Testis (tissue), 3 donors: ENCODE results near the gene GPR183. TPM values are rescaled to one million over a fixed set of nuclear protein-coding genes. Genes with fewer than 3 reads are reported as not detected.

Experiments used
- DNase-seq: peaks from one replicate; pipeline ENCODE4 v3.0.0-alpha.2; 2019
- H3K27ac ChIP-seq, 2 donors: fragments of 200-600 bp; sonication (generic); one replicate each; pipeline ENCODE4 v1.5.1; 2019
- H3K27me3 ChIP-seq: fragments of 200-600 bp; sonication (generic); one replicate; pipeline ENCODE4 v1.5.1; 2019
- H3K36me3 ChIP-seq: fragments of 200-600 bp; sonication (generic); one replicate; pipeline ENCODE4 v1.5.1; 2017; ENCODE audit warnings: low read depth; ENCODE audit errors: missing control alignments
- H3K4me1 ChIP-seq: fragments of 200-600 bp; sonication (generic); one replicate; pipeline ENCODE4 v1.5.1; 2019
- H3K4me3 ChIP-seq, 2 donors: fragments of 200-600 bp; sonication (generic); one replicate each; pipeline ENCODE4 v1.5.1; 2017 to 2019
- H3K9me3 ChIP-seq: fragments of 200-600 bp; sonication (generic); one replicate; pipeline ENCODE4 v1.5.1; 2017
- CTCF ChIP-seq, 3 experiments: fragments of 450-650 bp in 2 of 3; fragments of 200-600 bp in 1 of 3; sonication (generic) in 1 of 3; IDR thresholded peaks; one replicate each; pipeline ENCODE4 v1.5.1; 2016 to 2019; ENCODE audit warnings: antibody characterized with exemption in 3 of 3, mild to moderate bottlenecking in 2 of 3, moderate library complexity in 1 of 3
- POLR2A ChIP-seq: fragments of 450-650 bp; IDR thresholded peaks from one replicate; pipeline ENCODE4 v1.6.1; 2017; ENCODE audit warnings: antibody characterized with exemption, mild to moderate bottlenecking, moderate library complexity
- WGBS, 2 donors: methylation state at CpG; one replicate each; pipeline ENCODE4 v1.1.5; 2018; 5-methylcytosine and 5-hydroxymethylcytosine counted together
- intact Hi-C: fragments of 100-400 bp; cut with DNase I; formaldehyde crosslinking; loops from one replicate; pipeline ENCODE4 v1.15.1; 2023; ENCODE audit warnings: low total_unique reads
- polyA plus RNA-seq: library from polyadenylated mRNA; stranded (reverse); fragments of 350-450 nt; fragmentation: Illumina TruSeq; extraction: RNeasy Lipid Tissue Mini Kit (QIAGEN cat#74804); gene quantifications from one replicate; pipeline ENCODE4 v1.2.3, GENCODE V29; 2014; ENCODE audit warnings: low read depth, low replicate concordance; ENCODE audit not compliant: insufficient read depth
- total RNA-seq, 2 donors: library from RNA; depleted of rRNA; stranded (reverse); fragments of >200 nt; gene quantifications; one replicate each; pipeline ENCODE4 v1.2.3, GENCODE V29; 2016

Gene GPR183
- total and polyA plus RNA-seq, 3 donors from 2014 or later: 0.39 to 6.9 (median 2.3) TPM

GRCh38 chr13:99341969-99342722, 34.9 kb upstream of the GPR183 start:
- Histone ChIP-seq H3K36me3 (no peaks in the 10 kb centered on the region), H3K27ac (no peak overlapping the region), H3K4me3 (no peak overlapping the region), H3K9me3 (no peaks in the 10 kb centered on the region), H3K4me1 (no peaks in the 10 kb centered on the region), H3K27me3 (no peaks in the 10 kb centered on the region)
- intact Hi-C loops: no loop called here
- DNase-seq: no peak
- 87 to 94% methylated on average over 10 to 16 of the region's 16 CpGs for WGBS, 2 donors
- no peak for TF ChIP-seq POLR2A
- TF ChIP-seq CTCF (IDR thresholded peaks at IDR 0.05): no peak

- no peaks in the 10 kb centered on the region for H3K27me3 ChIP-seq
- H3K9me3 ChIP-seq: no peaks in the 10 kb centered on the region
- no peak overlapping the region for H3K27ac ChIP-seq
- DNase-seq: no peak
- TF ChIP-seq CTCF (IDR thresholded peaks at IDR 0.05): no peak
- TF ChIP-seq POLR2A: no peak
- no peaks in the 10 kb centered on the region for H3K36me3 ChIP-seq
- H3K4me1 ChIP-seq: no peaks in the 10 kb centered on the region
- no peak overlapping the region for H3K4me3 ChIP-seq
- intact Hi-C loops: no loop called here
Observed at GRCh38 chr13:99340638-99341037, 33.4 kb upstream of the GPR183 start.

- Histone ChIP-seq H3K4me3 (no peak overlapping the region), H3K36me3 (no peaks in the 10 kb centered on the region), H3K27ac (no peak overlapping the region), H3K27me3 (no peaks in the 10 kb centered on the region), H3K4me1 (no peaks in the 10 kb centered on the region), H3K9me3 (no peaks in the 10 kb centered on the region)
- intact Hi-C loops: no loop called here
- no peak for DNase-seq
- WGBS, 2 donors: 89 to 90% methylated on average over 8 of the region's 8 CpGs
- TF ChIP-seq POLR2A (no peak), CTCF (IDR thresholded peaks at IDR 0.05) (no peak)
Observed at GRCh38 chr13:99339736-99340397, 32.7 kb upstream of the GPR183 start.

- Histone ChIP-seq H3K4me1 (no peaks in the 10 kb centered on the region), H3K36me3 (no peaks in the 10 kb centered on the region), H3K27me3 (no peaks in the 10 kb centered on the region), H3K9me3 (no peaks in the 10 kb centered on the region), H3K4me3 (no peak overlapping the region), H3K27ac (no peak overlapping the region)
- WGBS, 2 donors: 83 to 89% methylated on average over 5 of the region's 5 CpGs
- no peak for DNase-seq
- intact Hi-C loops: no loop called here
- no peak for TF ChIP-seq CTCF (IDR thresholded peaks at IDR 0.05)
- no peak for TF ChIP-seq POLR2A
Observed at GRCh38 chr13:99339230-99339721, 32.1 kb upstream of the GPR183 start.
